Measurements from ENCODE around the gene ARHGAP22.

Gene ARHGAP22

GRCh38 chr10:48605786-48606529 is 1.1 kb upstream of the ARHGAP22 start:
- no peak for DNase-seq

GRCh38 chr10:48604039-48604990 is 558 bp downstream of the ARHGAP22 start:
- DNase-seq = no peak

- DNase-seq = no peak
These were observed 1.3 kb downstream of the ARHGAP22 start for GRCh38 chr10:48603421-48604038.

- no peak for DNase-seq
These were observed 2.3 kb downstream of the ARHGAP22 start for GRCh38 chr10:48602401-48603135.

- DNase-seq = no peak
These were observed 3.1 kb downstream of the ARHGAP22 start for GRCh38 chr10:48601789-48602188.

GRCh38 chr10:48600645-48601505 is 4.0 kb downstream of the ARHGAP22 start:
- no peak for DNase-seq

- DNase-seq = no peak
These were observed 5.1 kb downstream of the ARHGAP22 start for GRCh38 chr10:48599830-48600134.

GRCh38 chr10:48598936-48599829 is 5.7 kb downstream of the ARHGAP22 start:
- no peak for DNase-seq

- no peak for DNase-seq
These were observed 6.5 kb downstream of the ARHGAP22 start for GRCh38 chr10:48598243-48598935.

- no peak for DNase-seq
These were observed 9.3 kb downstream of the ARHGAP22 start for GRCh38 chr10:48595539-48595932.

GRCh38 chr10:48594803-48595538 is 9.9 kb downstream of the ARHGAP22 start:
- DNase-seq = no peak

GRCh38 chr10:48594371-48594770 is 10.5 kb downstream of the ARHGAP22 start:
- no peak for DNase-seq

GRCh38 chr10:48592346-48592745 is 12.5 kb downstream of the ARHGAP22 start:
- no peak for DNase-seq

- DNase-seq = no peak
These were observed 13.9 kb downstream of the ARHGAP22 start for GRCh38 chr10:48590945-48591344.

GRCh38 chr10:48589266-48589665 is 15.6 kb downstream of the ARHGAP22 start:
- no peak for DNase-seq

GRCh38 chr10:48587819-48588218 is 17.1 kb downstream of the ARHGAP22 start:
- no peak for DNase-seq

- DNase-seq = no peak
These were observed 17.8 kb downstream of the ARHGAP22 start for GRCh38 chr10:48587101-48587500.

- DNase-seq = no peak
These were observed 21.9 kb downstream of the ARHGAP22 start for GRCh38 chr10:48582970-48583369.

GRCh38 chr10:48580236-48580635 is 24.6 kb downstream of the ARHGAP22 start:
- no peak for DNase-seq

Measured in CD4-positive, alpha-beta T cell treated with Interleukin-17A for 4 hours (primary cell).